ENCODE results near the gene SPOCD1.

The SPOCD1 gene

GRCh38 chr1:31771891-31772668 lies 43.7 kb downstream of the SPOCD1 start:
- peak; percentile 36 for DNase-seq (ENCODE audit: low spot score)

- no peak for DNase-seq (ENCODE audit: low spot score)
These were observed 46.0 kb downstream of the SPOCD1 start for GRCh38 chr1:31769720-31770390.

DNA sequence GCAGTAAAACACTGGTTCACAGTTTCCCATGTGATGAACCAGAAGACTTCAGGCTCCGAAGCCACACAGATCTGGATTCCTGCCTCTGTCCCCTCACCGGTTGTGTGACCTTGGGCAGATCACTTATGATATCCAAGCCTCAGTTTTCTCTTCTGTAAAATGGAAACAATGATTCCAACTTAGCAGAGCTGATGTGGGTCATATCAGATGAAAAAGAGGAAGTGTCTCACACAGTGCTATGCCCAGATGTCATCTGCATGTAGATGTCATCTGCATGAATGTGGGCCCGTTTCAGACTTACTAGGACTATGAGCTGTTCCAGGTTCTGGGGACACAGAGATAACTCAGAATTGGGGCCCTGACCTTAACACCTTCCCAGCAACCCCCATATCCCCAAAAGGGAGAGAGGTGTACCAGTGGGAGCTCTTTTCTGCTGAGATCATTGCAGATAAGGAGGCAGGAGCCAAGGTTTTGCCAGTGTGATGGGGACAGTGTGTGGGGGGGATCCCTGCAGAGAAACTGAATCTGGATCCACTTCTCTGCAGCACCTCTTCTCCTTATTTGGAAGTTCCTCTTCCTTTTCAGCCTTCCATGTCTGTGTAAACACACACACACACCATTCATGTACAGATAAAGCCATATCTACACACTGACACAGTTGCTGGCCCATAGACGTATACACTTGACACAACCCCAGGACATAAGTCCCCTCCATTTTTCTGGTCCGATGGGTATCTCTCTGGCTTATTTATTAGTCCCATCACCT lies 46.7 kb downstream of the SPOCD1 start:
- DNase-seq (ENCODE audit: low spot score), result no peak

DNA sequence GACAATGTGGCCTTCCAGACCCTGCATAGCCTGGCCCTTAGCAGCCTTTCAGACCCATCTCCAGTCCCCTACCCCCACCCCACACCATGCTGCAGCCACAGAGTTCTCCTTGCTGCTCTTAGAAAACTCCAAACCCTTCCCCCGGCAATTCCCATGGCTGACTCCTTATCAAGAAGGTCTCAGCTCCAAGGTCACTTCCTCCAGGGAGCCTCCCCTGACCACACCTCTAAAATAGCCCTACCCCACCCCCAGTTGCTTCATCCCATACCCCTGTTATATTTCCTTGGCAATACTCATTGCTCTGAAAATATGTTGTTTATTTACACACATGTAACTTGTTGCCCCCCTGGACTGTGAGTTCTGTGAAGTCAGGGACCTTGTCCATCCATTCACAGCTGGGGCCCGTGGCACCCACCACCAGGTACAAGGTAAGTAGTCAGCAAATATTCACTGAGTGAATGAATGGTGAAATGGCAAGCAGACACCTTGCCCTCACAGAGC lies 47.4 kb downstream of the SPOCD1 start:
- no peak for DNase-seq (ENCODE audit: low spot score)

- DNase-seq (ENCODE audit: low spot score), result no peak
These were observed 48.6 kb downstream of the SPOCD1 start for GRCh38 chr1:31767225-31767624.

GRCh38 chr1:31765516-31765915 lies 50.3 kb downstream of the SPOCD1 start:
- no peak for DNase-seq (ENCODE audit: low spot score)

DNA sequence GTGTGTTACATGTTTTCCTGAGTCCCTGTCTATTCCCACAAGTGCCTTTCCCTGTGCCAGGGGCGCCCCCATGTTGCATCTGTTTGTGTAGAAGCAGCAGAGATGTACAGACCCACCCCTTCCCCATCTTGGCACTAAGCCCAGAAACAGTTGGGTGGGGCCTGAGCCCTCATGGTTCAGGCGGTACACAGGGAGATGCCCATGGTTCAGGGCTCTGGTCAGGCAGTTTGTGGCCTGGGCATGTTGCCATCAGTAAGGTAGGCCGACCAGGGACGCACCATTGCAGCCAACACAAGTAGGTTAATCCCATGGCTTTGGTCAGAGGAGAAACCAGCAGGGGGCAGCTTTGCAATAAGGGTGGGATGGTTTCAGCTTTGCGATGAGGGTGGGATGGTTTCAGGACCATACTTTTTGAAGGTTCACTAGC lies 50.8 kb downstream of the SPOCD1 start:
- DNase-seq (ENCODE audit: low spot score), result no peak

GRCh38 chr1:31764312-31765040 lies 51.3 kb downstream of the SPOCD1 start, which contains the start of gene ADGRB2:
TSS of gene ADGRB2 (minus strand) at chr1:31764340. CDS start at chr1:31757221, 7,119 bp downstream.
- peak; percentile 86 for DNase-seq (ENCODE audit: low spot score)

DNA sequence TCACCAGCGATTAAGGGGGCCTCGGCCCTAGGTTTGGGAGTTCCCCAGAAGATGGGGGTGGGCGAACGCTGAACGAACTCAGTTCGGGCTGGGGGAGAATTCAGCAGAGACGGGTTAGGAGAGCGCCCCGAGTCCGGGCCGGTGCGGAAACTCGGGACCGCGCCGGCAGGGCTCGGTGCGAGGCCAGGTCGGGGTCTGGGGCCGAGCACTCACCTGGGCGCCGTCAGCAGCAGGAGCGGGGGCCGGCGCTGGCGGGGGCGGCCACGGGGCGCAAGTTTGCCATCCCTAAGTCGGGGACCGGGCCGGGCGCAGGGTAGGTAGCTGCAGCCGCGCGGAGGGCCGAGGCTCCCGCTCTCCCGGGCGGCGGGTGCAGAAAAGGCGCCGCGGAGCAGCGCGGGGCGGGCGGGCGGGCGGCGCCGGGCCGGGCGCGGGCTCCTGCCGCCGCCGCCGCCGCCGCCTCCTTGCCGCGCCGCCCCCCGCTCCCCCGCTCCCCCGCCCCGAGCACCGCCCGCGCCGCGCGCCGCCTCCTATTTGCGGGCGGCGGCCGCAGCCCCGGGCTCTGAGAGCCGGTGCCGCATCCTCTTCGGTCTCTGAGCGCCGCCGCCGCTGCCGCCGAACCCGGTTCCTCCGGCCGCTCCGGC lies 52.0 kb downstream of the SPOCD1 start:
- no peak for DNase-seq (ENCODE audit: low spot score)

DNA sequence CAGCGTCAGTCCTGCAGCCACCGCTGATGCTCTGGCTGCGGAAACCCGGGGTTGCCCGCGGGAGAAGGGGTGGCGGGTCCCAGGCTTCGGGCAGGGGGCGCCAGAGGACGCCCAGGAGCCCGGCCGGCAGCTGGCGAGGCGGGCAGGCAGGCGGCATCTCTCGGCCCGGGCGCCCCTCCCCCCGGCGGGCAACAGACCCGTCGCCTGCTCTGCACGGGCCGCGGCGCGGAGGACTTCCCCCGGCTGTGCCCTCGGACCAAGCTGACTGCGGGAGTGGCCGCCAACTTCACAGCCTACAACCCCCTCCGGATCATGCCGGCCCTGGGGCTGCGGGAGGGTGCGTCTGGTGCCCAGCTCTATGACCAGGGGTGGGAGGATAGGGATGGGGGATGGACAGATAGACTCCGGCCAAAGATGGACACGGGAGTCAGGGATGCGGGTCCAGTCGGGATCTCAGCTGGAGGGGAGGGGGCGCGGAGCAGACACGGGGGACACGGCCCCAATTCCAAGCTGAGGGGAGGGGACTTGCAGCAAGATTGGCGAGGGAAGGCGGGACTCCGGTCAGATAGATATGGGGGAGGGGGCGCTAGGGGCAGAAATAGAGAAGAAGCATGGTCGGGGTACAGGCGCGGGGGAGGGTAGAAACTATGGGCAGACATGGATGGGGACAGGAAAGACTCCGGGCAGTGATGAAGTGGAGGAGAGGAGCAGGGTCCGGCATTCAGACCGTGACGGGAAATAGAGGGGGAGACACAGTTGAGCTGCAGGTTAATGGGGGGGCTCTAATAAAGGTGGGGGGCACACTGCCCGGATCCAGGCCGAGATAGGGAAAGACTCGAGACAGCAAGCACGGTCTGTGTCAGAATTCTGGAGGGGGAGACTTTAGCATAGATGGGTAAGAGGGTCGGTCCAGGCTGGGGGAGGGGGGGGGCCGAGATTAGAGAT lies 52.8 kb downstream of the SPOCD1 start:
- peak; percentile 91 for DNase-seq (ENCODE audit: low spot score)

DNA sequence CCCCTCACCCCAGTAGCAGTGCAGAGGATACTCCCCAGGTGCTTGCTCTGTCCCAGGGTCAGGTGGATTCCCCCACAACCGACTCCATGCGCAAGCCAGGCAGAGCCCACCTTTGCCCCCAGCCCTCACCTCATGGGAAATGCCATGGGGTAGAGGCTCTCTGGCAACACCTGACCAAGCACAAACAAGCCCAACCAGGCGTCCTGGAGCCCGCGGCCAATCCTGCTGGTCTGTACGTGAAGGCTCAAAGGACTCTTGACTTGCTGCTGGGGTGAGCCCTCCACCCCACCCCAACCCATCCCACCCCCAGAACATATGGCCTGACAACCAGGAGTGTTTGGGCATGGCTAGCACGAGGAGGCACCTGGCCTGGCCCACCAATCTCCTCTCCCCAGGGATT lies 53.5 kb downstream of the SPOCD1 start:
- no peak for DNase-seq (ENCODE audit: low spot score)

DNA sequence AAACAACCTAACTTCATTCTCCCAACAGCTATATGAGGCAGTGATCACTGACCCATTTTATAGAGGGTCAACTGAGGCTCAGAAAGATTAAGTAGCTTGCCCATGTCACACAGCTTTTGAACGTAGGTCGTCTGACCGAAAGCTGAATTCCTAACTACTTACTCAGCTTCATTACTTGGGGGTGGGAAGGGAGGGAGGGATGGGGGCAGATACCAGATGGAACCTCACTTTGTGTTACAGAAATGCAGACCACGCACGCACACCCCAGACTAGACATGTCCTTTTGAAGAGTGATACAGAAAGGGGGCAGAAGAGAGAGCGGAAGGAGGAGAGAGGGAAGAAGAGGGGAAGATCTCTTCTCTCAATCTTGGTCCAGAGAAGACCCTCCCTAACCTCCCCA lies 53.9 kb downstream of the SPOCD1 start:
- peak; percentile 38 for DNase-seq (ENCODE audit: low spot score)

GRCh38 chr1:31760471-31761470 lies 55.1 kb downstream of the SPOCD1 start:
- DNase-seq (ENCODE audit: low spot score), result peak; percentile 92

GRCh38 chr1:31759298-31760023 lies 56.4 kb downstream of the SPOCD1 start:
- DNase-seq (ENCODE audit: low spot score), result no peak

- no peak for DNase-seq (ENCODE audit: low spot score)
These were observed 57.0 kb downstream of the SPOCD1 start for GRCh38 chr1:31758823-31759222.

- DNase-seq (ENCODE audit: low spot score), result no peak
These were observed 57.8 kb downstream of the SPOCD1 start for GRCh38 chr1:31757989-31758388.

DNA sequence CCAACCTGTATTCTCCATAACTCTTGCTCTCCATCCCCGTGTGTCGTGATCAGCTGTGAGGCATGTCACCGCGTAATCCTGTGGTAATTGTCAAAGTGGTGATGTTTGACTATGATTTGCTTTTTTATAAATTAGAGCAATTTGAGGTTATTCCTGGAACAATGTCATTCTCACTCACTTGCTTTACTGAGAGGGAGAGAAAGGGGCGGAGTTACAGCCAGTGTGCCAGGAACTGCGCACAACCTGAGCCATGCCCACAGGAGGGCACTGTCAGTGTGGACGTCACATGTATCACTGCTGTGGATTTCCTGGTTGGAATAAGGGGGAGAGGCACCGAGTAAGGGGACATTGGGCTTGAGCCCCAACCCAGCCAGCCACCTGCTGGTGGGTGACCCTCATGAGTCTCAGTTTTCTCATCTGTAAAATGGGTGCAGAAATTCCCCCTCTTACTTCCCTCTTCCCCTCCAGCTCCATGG lies 58.6 kb downstream of the SPOCD1 start:
- DNase-seq (ENCODE audit: low spot score), result no peak

GRCh38 chr1:31756578-31756977 lies 59.2 kb downstream of the SPOCD1 start:
- DNase-seq (ENCODE audit: low spot score), result no peak
